ENCODE data around the gene LIN52.

- TF ChIP-seq ZFP36 (IDR thresholded peaks at IDR 0.05; ENCODE audit: borderline replicate concordance, partially characterized antibody) = no peak
- no peak for TF ChIP-seq CTCF (IDR thresholded peaks at IDR 0.05)
- TF ChIP-seq HES2 (IDR thresholded peaks at IDR 0.05) = no peak
- TF ChIP-seq ELK1 (IDR thresholded peaks at IDR 0.05; ENCODE audit: low read depth, low read length) = no peak
- no peak for TF ChIP-seq HOXA7 (CRISPR knock-in tag; IDR thresholded peaks at IDR 0.05)
- TF ChIP-seq KDM1A (IDR thresholded peaks at IDR 0.05; ENCODE audit: low read depth) = no peak
Observed at GRCh38 chr14:74240794-74241651, 156.3 kb downstream of the LIN52 start.
